H1 (cell line): ENCODE measurements around the gene SLC25A17. TPM values are rescaled to one million over a fixed set of nuclear protein-coding genes. Genes with fewer than 3 reads are reported as not detected.

Experiments
- ATF2 ChIP-seq: IDR thresholded peaks from 2 replicates; pipeline ENCODE4 v1.6.1; 2012; ENCODE audit warnings: low read length, inconsistent platforms
- polyA plus RNA-seq, 7 experiments: library from polyadenylated mRNA; depleted of rRNA in 3 of 7; stranded (reverse) in 5 of 7; unstranded in 2 of 7; fragments of >200 nt in 5 of 7; fragments of 200-250 nt in 2 of 7; gene quantifications; 1 replicate in 5 of 7; 2 replicates in 1 of 7; 4 replicates in 1 of 7; pipeline versions ENCODE4 v1.2.1 to v1.2.3, GENCODE V29; 2011 to 2013; ENCODE audit warnings: missing spikeins in 2 of 7, mixed read lengths in 2 of 7
- total RNA-seq: library from RNA; stranded (reverse); fragmentation: NEBNext Ultra II Directional; extraction: Animal tissue kit (Norgen Biotek cat#: 25700); gene quantifications from 2 replicates; pipeline ENCODE4 v1.2.1, GENCODE V29; 2021

Gene SLC25A17
- total and polyA plus RNA-seq, 2 of the 8 experiments (the other 6 are each of a cell fraction or from before 2014, with no cell fraction given), result 17.9 to 40.4 TPM

- no peak for TF ChIP-seq ATF2
These were observed 1.4 kb downstream of the SLC25A17 start (continued) for GRCh38 chr22:40817737-40818136.
